H1 (cell line): ENCODE data around the gene GALNT1. TPM values are rescaled to one million over a fixed set of nuclear protein-coding genes. Genes with fewer than 3 reads are reported as not detected.

Experiments used
- CTCF ChIA-PET: fragments of 300-600 bp; sonication (Branson Sonifier 250); formaldehyde crosslinking; loops from one replicate; lab custom pipeline; 2021; ENCODE audit not compliant: partially characterized antibody; lab: Charles Lee
- POLR2A ChIA-PET: fragments of 300-600 bp; sonication (Branson Sonifier 250); formaldehyde crosslinking; loops from one replicate; lab custom pipeline; 2021; ENCODE audit warnings: inconsistent platforms; ENCODE audit not compliant: partially characterized antibody; lab: Charles Lee
- DNase-seq, 2 experiments: peaks; one replicate each; pipeline versions ENCODE4 v3.0.0 to v3.0.0-alpha.2; 2010 to 2022; ENCODE audit warnings: low spot score in 2 of 2, low read depth in 1 of 2, mixed read lengths in 1 of 2
- FAIRE-seq: peaks from 2 replicates; lab custom pipeline; 2011; peaks lifted over from hg19 to GRCh38; lab: Jason Lieb, UNC
- H2AFZ ChIP-seq: 2 replicates; pipeline ENCODE4 v1.8.1; 2012; ENCODE audit warnings: low read length, inconsistent platforms
- H2AK5ac ChIP-seq: 2 replicates; pipeline ENCODE4 v1.6.1; 2013; ENCODE audit warnings: low read depth, low read length
- H2BK120ac ChIP-seq: replicated peaks from 2 replicates; pipeline ENCODE3; 2013; ENCODE audit warnings: low read depth, low read length, inconsistent platforms
- H2BK12ac ChIP-seq: 2 replicates; pipeline ENCODE4 v1.6.1; 2013; ENCODE audit warnings: low read depth, low read length
- H2BK15ac ChIP-seq: 2 replicates; pipeline ENCODE4 v1.6.1; 2013; ENCODE audit warnings: low read length
- H2BK20ac ChIP-seq: 2 replicates; pipeline ENCODE4 v1.6.1; 2013; ENCODE audit warnings: low read length
- H2BK5ac ChIP-seq: 2 replicates; pipeline ENCODE4 v1.6.1; 2013; ENCODE audit warnings: low read depth, low read length
- H3K14ac ChIP-seq: 2 replicates; pipeline ENCODE4 v1.6.1; 2013; ENCODE audit warnings: inconsistent platforms; ENCODE audit not compliant: insufficient read length
- H3K18ac ChIP-seq: 2 replicates; pipeline ENCODE4 v1.6.1; 2013; ENCODE audit warnings: low read length; ENCODE audit errors: extremely low read depth
- H3K23ac ChIP-seq: 2 replicates; pipeline ENCODE4 v1.6.1; 2013; ENCODE audit warnings: inconsistent platforms; ENCODE audit not compliant: insufficient read length
- H3K23me2 ChIP-seq: 2 replicates; pipeline ENCODE4 v1.6.1; 2013; ENCODE audit warnings: low read depth, low read length
- H3K27ac ChIP-seq: 2 replicates; pipeline ENCODE4 v1.6.1; 2011; ENCODE audit warnings: low read depth, low read length, inconsistent platforms
- H3K27me3 ChIP-seq, 4 experiments: replicated peaks in 1 of 4; 1 replicate in 1 of 4; 2 replicates in 3 of 4; pipeline versions ENCODE4 v1.6.1 to v1.8.1; 2011 to 2013; ENCODE audit warnings: low read length in 3 of 4, mild to moderate bottlenecking in 3 of 4, inconsistent platforms in 2 of 4, mixed read lengths in 2 of 4, moderate library complexity in 1 of 4; ENCODE audit not compliant: control insufficient read depth in 3 of 4, insufficient read depth in 3 of 4; ENCODE audit errors: extremely low read depth in 1 of 4
- H3K36me3 ChIP-seq, 4 experiments: 2 replicates each; pipeline versions ENCODE4 v1.6.1 to v1.8.1; 2011 to 2013; ENCODE audit warnings: mild to moderate bottlenecking in 4 of 4, low read length in 3 of 4, moderate library complexity in 2 of 4, control low read depth in 1 of 4, inconsistent platforms in 1 of 4; ENCODE audit not compliant: insufficient read depth in 4 of 4, control insufficient read depth in 2 of 4
- H3K4ac ChIP-seq: replicated peaks from 2 replicates; pipeline ENCODE3; 2013; ENCODE audit warnings: low read length, low read depth, mixed read lengths, inconsistent platforms; ENCODE audit not compliant: insufficient read length
- H3K4me1 ChIP-seq, 4 experiments: replicated peaks in 1 of 4; 1 replicate in 1 of 4; 2 replicates in 3 of 4; pipeline versions ENCODE4 v1.6.1 to v1.8.1; 2011 to 2013; ENCODE audit warnings: low read length in 3 of 4, inconsistent platforms in 2 of 4, mixed read lengths in 1 of 4; ENCODE audit not compliant: insufficient read depth in 4 of 4, control insufficient read depth in 3 of 4
- H3K4me2 ChIP-seq, 2 experiments: 2 replicates each; pipeline versions ENCODE4 v1.6.1 to v1.8.1; 2011 to 2013; ENCODE audit warnings: low read depth in 2 of 2, low read length in 2 of 2, control low read depth in 1 of 2, inconsistent platforms in 1 of 2, mild to moderate bottlenecking in 1 of 2; ENCODE audit not compliant: insufficient read depth in 1 of 2
- H3K4me3 ChIP-seq, 4 experiments: fragments of 200-600, 300-600 bp in 1 of 4; sonication (generic), shearing (Covaris generic), sonication (Bioruptor Twin) in 1 of 4; 2 replicates each; pipeline versions ENCODE4 v1.5.1 to v1.8.1; 2011 to 2016; ENCODE audit warnings: low read length in 4 of 4, low read depth in 3 of 4, control low read depth in 2 of 4, inconsistent platforms in 2 of 4, mild to moderate bottlenecking in 2 of 4, mixed read lengths in 1 of 4, moderate library complexity in 1 of 4; ENCODE audit not compliant: insufficient read depth in 2 of 4; ENCODE audit errors: extremely low read depth in 1 of 4
- H3K56ac ChIP-seq: replicated peaks from 2 replicates; pipeline ENCODE3; 2013; ENCODE audit warnings: low read depth, mild to moderate bottlenecking, mixed read lengths, low read length, inconsistent platforms; ENCODE audit not compliant: insufficient read length
- H3K79me1 ChIP-seq: 2 replicates; pipeline ENCODE4 v1.6.1; 2013; ENCODE audit warnings: low read depth, low read length, control low read depth
- H3K79me2 ChIP-seq, 2 experiments: 2 replicates each; pipeline versions ENCODE4 v1.6.1 to v1.8.1; 2012 to 2013; ENCODE audit warnings: low read length in 2 of 2, mild to moderate bottlenecking in 2 of 2, inconsistent platforms in 1 of 2; ENCODE audit not compliant: insufficient read depth in 2 of 2, control insufficient read depth in 1 of 2
- H3K9ac ChIP-seq, 4 experiments: replicated peaks in 1 of 4; 1 replicate in 1 of 4; 2 replicates in 3 of 4; pipeline versions ENCODE4 v1.6.1 to v1.8.1; 2011 to 2013; ENCODE audit warnings: low read depth in 3 of 4, low read length in 3 of 4, control low read depth in 2 of 4, mild to moderate bottlenecking in 2 of 4, moderate library complexity in 2 of 4, inconsistent platforms in 1 of 4; ENCODE audit errors: extremely low read depth in 1 of 4
- H3K9me3 ChIP-seq, 2 experiments: 2 replicates each; pipeline versions ENCODE4 v1.6.1 to v1.8.1; 2012 to 2013; ENCODE audit warnings: mild to moderate bottlenecking in 2 of 2, moderate library complexity in 2 of 2, control low read depth in 1 of 2, inconsistent platforms in 1 of 2, low read depth in 1 of 2, low read length in 1 of 2, mixed read lengths in 1 of 2; ENCODE audit not compliant: insufficient read depth in 2 of 2
- H4K20me1 ChIP-seq, 2 experiments: replicated peaks in 1 of 2; 2 replicates each; pipeline versions ENCODE3 to v1.8.1; 2011 to 2013; ENCODE audit warnings: inconsistent platforms in 2 of 2, low read length in 2 of 2, mild to moderate bottlenecking in 1 of 2; ENCODE audit not compliant: insufficient read depth in 2 of 2, control insufficient read depth in 1 of 2
- H4K5ac ChIP-seq: 2 replicates; pipeline ENCODE4 v1.6.1; 2013; ENCODE audit warnings: low read length, low read depth, mixed read lengths, inconsistent platforms; ENCODE audit not compliant: insufficient read length
- H4K8ac ChIP-seq: 2 replicates; pipeline ENCODE4 v1.8.0; 2013; ENCODE audit warnings: mild to moderate bottlenecking, moderate library complexity, low read length, inconsistent platforms; ENCODE audit not compliant: insufficient read depth; ENCODE audit errors: extremely low read depth
- H4K91ac ChIP-seq: replicated peaks from 2 replicates; pipeline ENCODE3; 2013; ENCODE audit warnings: low read length, mixed read lengths, inconsistent platforms; ENCODE audit not compliant: insufficient read length
- KDM4A ChIP-seq: IDR thresholded peaks from one replicate; pipeline ENCODE4 v1.7.1; 2012; ENCODE audit warnings: low read depth, mild to moderate bottlenecking, moderate library complexity, low read length, inconsistent platforms; ENCODE audit not compliant: severe bottlenecking
- RAD21 ChIP-seq, 2 experiments: IDR thresholded peaks in 1 of 2; conservative IDR thresholded peaks in 1 of 2; 2 replicates each; pipeline ENCODE4 v1.6.1; 2011; ENCODE audit warnings: low read depth in 2 of 2, low read length in 2 of 2, improper control_type of control experiment in 1 of 2, inconsistent platforms in 1 of 2, mild to moderate bottlenecking in 1 of 2, moderate library complexity in 1 of 2
- RBBP5 ChIP-seq: IDR thresholded peaks from 2 replicates; pipeline ENCODE4 v1.7.1; 2012; ENCODE audit warnings: low read depth, mild to moderate bottlenecking, inconsistent platforms, low read length, moderate library complexity, borderline replicate concordance
- SIN3A ChIP-seq, 2 experiments: IDR thresholded peaks in 1 of 2; conservative IDR thresholded peaks in 1 of 2; 2 replicates each; pipeline ENCODE4 v1.6.1; 2011 to 2012; ENCODE audit warnings: low read length in 2 of 2, improper control_type of control experiment in 1 of 2, low read depth in 1 of 2, mild to moderate bottlenecking in 1 of 2
- TEAD4 ChIP-seq: IDR thresholded peaks from 2 replicates; pipeline ENCODE4 v1.6.1; 2012; ENCODE audit warnings: low read depth, low read length, inconsistent platforms, mixed read lengths
- WGBS, 2 experiments: shearing (Covaris generic) in 1 of 2; methylation state at CpG; one replicate each; pipeline versions ENCODE4 v1.1.6 to v1.1.7; 2013 to 2015; ENCODE audit warnings: low lambda C conversion rate in 2 of 2, mixed read lengths in 2 of 2, inconsistent platforms in 1 of 2, low coverage in 1 of 2, missing lambda C conversion rate in 1 of 2; ENCODE audit not compliant: insufficient replicate concordance in 2 of 2, insufficient coverage in 1 of 2, insufficient read length in 1 of 2; ENCODE audit errors: extremely low coverage in 1 of 2, missing lambda C conversion rate in 1 of 2; 5-methylcytosine and 5-hydroxymethylcytosine counted together
- polyA plus RNA-seq, 7 experiments: library from polyadenylated mRNA; depleted of rRNA in 3 of 7; stranded (reverse) in 5 of 7; unstranded in 2 of 7; fragments of >200 nt in 5 of 7; fragments of 200-250 nt in 2 of 7; gene quantifications; 1 replicate in 5 of 7; 2 replicates in 1 of 7; 4 replicates in 1 of 7; pipeline versions ENCODE4 v1.2.1 to v1.2.3, GENCODE V29; 2011 to 2013; ENCODE audit warnings: missing spikeins in 2 of 7, mixed read lengths in 2 of 7
- total RNA-seq: library from RNA; stranded (reverse); fragmentation: NEBNext Ultra II Directional; extraction: Animal tissue kit (Norgen Biotek cat#: 25700); gene quantifications from 2 replicates; pipeline ENCODE4 v1.2.1, GENCODE V29; 2021
- TF ChIP-seq, protein P1 (sequence below), 3 experiments: IDR thresholded peaks; 1 replicate in 2 of 3; 2 replicates in 1 of 3; pipeline versions ENCODE4 v1.5.1 to v1.6.1; 2011; ENCODE audit warnings: low read length in 3 of 3, mild to moderate bottlenecking in 3 of 3, inconsistent platforms in 2 of 3, low read depth in 1 of 3, moderate library complexity in 1 of 3; ENCODE audit not compliant: insufficient read depth in 1 of 3; ENCODE audit errors: control extremely low read depth in 1 of 3

GALNT1 gene
- total and polyA plus RNA-seq, 2 of the 8 experiments (the other 6 are each of a cell fraction or from before 2014, with no cell fraction given) = 22.4 to 101 TPM

- ChIA-PET POLR2A (interaction anchor here (1.5 kb wide), 1 partner anchor 11 kb away, joined by 4 read pairs; no protein-coding TSS in a partner anchor), CTCF (interaction anchor here (0.8 to 1.8 kb wide), 3 partner anchors 36 to 295 kb away, joined by 3 to 6 read pairs (median 4); no protein-coding TSS in a partner anchor)
- H3K36me3 ChIP-seq = 0 out of 8 replicates have a peak, but pooled peaks cover 0 to 9% (median 0%) of the 10 kb centered on the region in 4 experiments
- H3K79me1 ChIP-seq = peaks cover 3% of the 10 kb centered on the region
- no peak overlapping the region for H3K9ac ChIP-seq
- no peak overlapping the region for H2BK15ac ChIP-seq
- H3K9me3 ChIP-seq = peaks cover 7 to 23% of the 10 kb centered on the region in 2 experiments; a peak in 3 of 4 replicates
- H3K23ac ChIP-seq = no peak overlapping the region
- H2BK12ac ChIP-seq = no peak overlapping the region
- H3K4me1 ChIP-seq = peaks cover 1 to 16% (median 4%) of the 10 kb centered on the region in 4 experiments; a peak in 5 of 7 replicates
- no peak overlapping the region for H2BK120ac ChIP-seq
- H3K79me2 ChIP-seq = peaks cover 12 to 100% of the 10 kb centered on the region in 2 experiments
- H3K27me3 ChIP-seq = no peaks in the 10 kb centered on the region
- FAIRE-seq = peak; percentile 19
- TF ChIP-seq KDM4A (no peak), RBBP5 (no peak), RAD21 (IDR thresholded peaks at IDR 0.05 in 1 of 2, conservative IDR thresholded peaks at IDR 0.05 in 1 of 2; ENCODE audit: low read depth in 2 of 2, low read length in 2 of 2) (no peak), SIN3A (conservative IDR thresholded peaks at IDR 0.05 in 1 of 2, IDR thresholded peaks at IDR 0.05 in 1 of 2; ENCODE audit: low read depth in 1 of 2, low read length in 2 of 2) (no peak), TEAD4 (no peak)
- TF ChIP-seq, protein P1, sequence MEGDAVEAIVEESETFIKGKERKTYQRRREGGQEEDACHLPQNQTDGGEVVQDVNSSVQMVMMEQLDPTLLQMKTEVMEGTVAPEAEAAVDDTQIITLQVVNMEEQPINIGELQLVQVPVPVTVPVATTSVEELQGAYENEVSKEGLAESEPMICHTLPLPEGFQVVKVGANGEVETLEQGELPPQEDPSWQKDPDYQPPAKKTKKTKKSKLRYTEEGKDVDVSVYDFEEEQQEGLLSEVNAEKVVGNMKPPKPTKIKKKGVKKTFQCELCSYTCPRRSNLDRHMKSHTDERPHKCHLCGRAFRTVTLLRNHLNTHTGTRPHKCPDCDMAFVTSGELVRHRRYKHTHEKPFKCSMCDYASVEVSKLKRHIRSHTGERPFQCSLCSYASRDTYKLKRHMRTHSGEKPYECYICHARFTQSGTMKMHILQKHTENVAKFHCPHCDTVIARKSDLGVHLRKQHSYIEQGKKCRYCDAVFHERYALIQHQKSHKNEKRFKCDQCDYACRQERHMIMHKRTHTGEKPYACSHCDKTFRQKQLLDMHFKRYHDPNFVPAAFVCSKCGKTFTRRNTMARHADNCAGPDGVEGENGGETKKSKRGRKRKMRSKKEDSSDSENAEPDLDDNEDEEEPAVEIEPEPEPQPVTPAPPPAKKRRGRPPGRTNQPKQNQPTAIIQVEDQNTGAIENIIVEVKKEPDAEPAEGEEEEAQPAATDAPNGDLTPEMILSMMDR (IDR thresholded peaks at IDR 0.05; ENCODE audit: control extremely low read depth in 1 of 3, insufficient read depth in 1 of 3, low read depth in 1 of 3, low read length in 3 of 3) = no peak
- no peak overlapping the region for H3K56ac ChIP-seq
- H2BK20ac ChIP-seq = no peak overlapping the region
- H4K91ac ChIP-seq = no peak overlapping the region
- H4K20me1 ChIP-seq = peaks cover 0 to 6% of the 10 kb centered on the region in 2 experiments
- H3K4me2 ChIP-seq = no peak overlapping the region
- no peak for DNase-seq
- no peak overlapping the region for H3K4me3 ChIP-seq
- no peaks in the 10 kb centered on the region for H3K23me2 ChIP-seq
- no peak overlapping the region for H2AFZ ChIP-seq
- no peak overlapping the region for H3K4ac ChIP-seq
- WGBS, 2 experiments = 86% methylated on average over 4 of the region's 4 CpGs; no CpG with 5 or more reads in 1 of the 2 experiments
- H2AK5ac ChIP-seq = no peak overlapping the region
- no peak overlapping the region for H4K8ac ChIP-seq
- no peak overlapping the region for H2BK5ac ChIP-seq
- H3K14ac ChIP-seq = no peak overlapping the region
- H3K18ac ChIP-seq = no peak overlapping the region
- H4K5ac ChIP-seq = no peak overlapping the region
- no peak overlapping the region for H3K27ac ChIP-seq
Measured at GRCh38 chr18:35588122-35588521, 6.6 kb downstream of the GALNT1 start.
